Measurements from ENCODE around the gene SMYD4. TPM values are rescaled to one million over a fixed set of nuclear protein-coding genes. Genes with fewer than 3 reads are reported as not detected.
A peak's percentile ranks its signal among the peaks of the same experiment; 100 is the strongest.
"Not testable (repeated sequence)": the region's sequence is repeated elsewhere in the genome, so short reads cannot be mapped to it uniquely, and the experiment has no call there.

SMYD4 gene
- total RNA-seq, 2 donors from 2014 or later, result 10.0 to 13.6 TPM

GRCh38 chr17:1792495-1793446 is 36.9 kb downstream of the SMYD4 start:
- intact Hi-C loops (cut with DNase I, micrococcal nuclease), result no loop called here
- no peak for DNase-seq

GRCh38 chr17:1789936-1790335 is 39.8 kb downstream of the SMYD4 start:
- DNase-seq (no peak), ATAC-seq (no peak)
- intact Hi-C loops (cut with DNase I, micrococcal nuclease), result loop anchor here in 1 of 2 donors (10.0 kb wide), 1 partner anchor 65 kb away; the partner anchor contains the start of gene WDR81

More at GRCh38 chr17:1792495-1793446, 36.9 kb downstream of the SMYD4 start:
- ATAC-seq, result no peak

GRCh38 chr17:1787301-1787902 is 42.3 kb downstream of the SMYD4 start:
- ATAC-seq (peak; percentile 94), DNase-seq (peak; percentile 55 to 81)
- intact Hi-C loops (cut with DNase I, micrococcal nuclease), result loop anchor here in 1 of 2 donors (10.0 kb wide), 1 partner anchor 63 kb away; the partner anchor contains the start of gene WDR81

GRCh38 chr17:1786708-1787107 is 43.0 kb downstream of the SMYD4 start:
- DNase-seq (no peak), ATAC-seq (no peak)
- intact Hi-C loops (cut with DNase I, micrococcal nuclease), result loop anchor here in 1 of 2 donors (10.0 kb wide), 1 partner anchor 62 kb away; the partner anchor contains the start of gene WDR81

- peak; percentile 21 for ATAC-seq
- DNase-seq, result no peak
- intact Hi-C loops (cut with DNase I, micrococcal nuclease), result loop anchor here in 1 of 2 donors (10.0 kb wide), 1 partner anchor 61 kb away; the partner anchor contains the start of gene WDR81
These were observed 43.8 kb downstream of the SMYD4 start for GRCh38 chr17:1785930-1786329.

- ATAC-seq (peak; percentile 30), DNase-seq (peak; percentile 44 to 73)
- intact Hi-C loops (cut with DNase I, micrococcal nuclease), result loop anchor here (5.0 to 10.0 kb wide), 2 partner anchors 59 to 62 kb away; partner anchors contain the start of gene WDR81 (in 2 of the 2)
These were observed 45.7 kb downstream of the SMYD4 start for GRCh38 chr17:1783834-1784611.

- ATAC-seq, result no peak
- DNase-seq, result peak in 1 of 2 donors; percentile 40
- intact Hi-C loops (cut with DNase I, micrococcal nuclease), result loop anchor here (5.0 to 10.0 kb wide), 2 partner anchors 58 to 61 kb away; partner anchors contain the start of gene WDR81 (in 2 of the 2)
These were observed 46.4 kb downstream of the SMYD4 start for GRCh38 chr17:1783271-1783670.

- intact Hi-C loops (cut with DNase I, micrococcal nuclease), result loop anchor here (5.0 to 10.0 kb wide), 2 partner anchors 57 to 60 kb away; partner anchors contain the start of gene WDR81 (in 2 of the 2)
- ATAC-seq (no peak), DNase-seq (no peak)
These were observed 47.5 kb downstream of the SMYD4 start for GRCh38 chr17:1782171-1782567.

- DNase-seq (peak; percentile 53 to 54), ATAC-seq (peak; percentile 88)
- intact Hi-C loops (cut with DNase I, micrococcal nuclease), result loop anchor here (5.0 to 10.0 kb wide), 2 partner anchors 55 to 57 kb away; partner anchors contain the start of gene WDR81 (in 2 of the 2)
These were observed 50.1 kb downstream of the SMYD4 start for GRCh38 chr17:1779571-1780131.

- intact Hi-C loops (cut with DNase I, micrococcal nuclease), result no loop called here
- no peak for ATAC-seq
- DNase-seq, result no peak
These were observed 52.8 kb downstream of the SMYD4 start for GRCh38 chr17:1776857-1777256.

GRCh38 chr17:1776328-1776727 is 53.4 kb downstream of the SMYD4 start:
- intact Hi-C loops (cut with DNase I, micrococcal nuclease), result no loop called here
- DNase-seq (no peak), ATAC-seq (no peak)

GRCh38 chr17:1774390-1775176 is 55.1 kb downstream of the SMYD4 start:
- no peak for ATAC-seq
- no peak for DNase-seq
- intact Hi-C loops (cut with DNase I, micrococcal nuclease), result no loop called here

GRCh38 chr17:1773696-1774181 is 56.0 kb downstream of the SMYD4 start:
- intact Hi-C loops (cut with DNase I, micrococcal nuclease), result no loop called here
- DNase-seq, result no peak
- peak; percentile 14 for ATAC-seq

GRCh38 chr17:1773000-1773695 is 56.6 kb downstream of the SMYD4 start:
- ATAC-seq, result peak; percentile 12
- intact Hi-C loops (cut with DNase I, micrococcal nuclease); DNase-seq: not testable (repeated sequence)

GRCh38 chr17:1769822-1770477 is 59.8 kb downstream of the SMYD4 start:
- intact Hi-C loops (cut with DNase I, micrococcal nuclease), result no loop called here
- ATAC-seq, result no peak
- no peak for DNase-seq

- intact Hi-C loops (cut with DNase I, micrococcal nuclease), result no loop called here
- DNase-seq (no peak), ATAC-seq (no peak)
These were observed 62.3 kb downstream of the SMYD4 start for GRCh38 chr17:1767358-1767757.
